ENCODE results near the gene DYRK1A.

DYRK1A gene

DNA sequence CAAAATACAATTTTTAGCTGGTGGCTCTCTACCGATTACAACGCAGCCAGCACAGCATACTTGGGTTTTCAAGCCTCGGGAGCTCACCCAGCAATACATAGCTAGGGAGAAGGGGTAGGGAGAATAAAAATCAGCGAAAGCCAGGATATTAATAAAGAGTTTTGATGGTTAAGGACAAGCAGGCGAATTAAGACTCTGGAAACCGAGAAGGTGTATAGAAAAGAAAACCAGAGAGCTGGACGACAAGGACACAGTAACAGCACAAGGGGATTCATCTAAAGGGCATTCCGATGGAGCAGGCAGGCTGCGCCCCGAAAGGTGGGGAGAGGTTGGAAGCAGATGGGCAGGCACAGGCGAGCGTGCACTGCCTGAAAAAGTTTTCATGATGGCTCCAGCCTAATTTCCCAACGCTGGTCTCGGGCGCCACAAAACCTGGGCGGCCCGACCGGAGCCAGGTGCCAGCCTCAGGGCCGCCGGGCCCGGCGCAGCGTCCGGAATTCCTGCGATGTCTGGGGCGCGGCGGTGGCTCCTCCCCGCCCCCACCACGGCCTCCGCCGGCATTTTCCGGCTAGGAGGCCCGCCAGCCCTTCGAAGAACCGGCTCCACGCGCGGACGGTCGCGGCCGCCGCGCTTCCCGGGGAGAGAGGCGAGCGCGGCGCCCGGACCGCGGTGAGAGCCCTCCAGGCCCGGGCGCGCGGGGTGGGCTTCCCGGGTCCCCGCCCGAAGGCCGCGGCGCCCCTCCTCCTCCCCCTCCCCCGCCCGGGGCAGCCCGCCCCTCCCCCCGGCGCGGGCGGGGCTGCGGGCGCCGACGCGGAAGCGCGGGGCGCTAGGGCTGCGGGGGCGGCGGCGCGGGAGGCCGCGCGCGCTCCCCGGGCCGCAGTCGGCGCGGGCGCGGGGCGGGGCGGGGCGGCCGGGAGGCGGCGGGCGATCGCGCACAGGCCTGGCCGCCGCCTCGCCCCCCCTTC is 774 bp upstream of the DYRK1A start:
- peak; percentile 82 for DNase-seq

GRCh38 chr21:37367336-37367702 is 746 bp downstream of the DYRK1A start:
- peak; percentile 66 for DNase-seq

DNA sequence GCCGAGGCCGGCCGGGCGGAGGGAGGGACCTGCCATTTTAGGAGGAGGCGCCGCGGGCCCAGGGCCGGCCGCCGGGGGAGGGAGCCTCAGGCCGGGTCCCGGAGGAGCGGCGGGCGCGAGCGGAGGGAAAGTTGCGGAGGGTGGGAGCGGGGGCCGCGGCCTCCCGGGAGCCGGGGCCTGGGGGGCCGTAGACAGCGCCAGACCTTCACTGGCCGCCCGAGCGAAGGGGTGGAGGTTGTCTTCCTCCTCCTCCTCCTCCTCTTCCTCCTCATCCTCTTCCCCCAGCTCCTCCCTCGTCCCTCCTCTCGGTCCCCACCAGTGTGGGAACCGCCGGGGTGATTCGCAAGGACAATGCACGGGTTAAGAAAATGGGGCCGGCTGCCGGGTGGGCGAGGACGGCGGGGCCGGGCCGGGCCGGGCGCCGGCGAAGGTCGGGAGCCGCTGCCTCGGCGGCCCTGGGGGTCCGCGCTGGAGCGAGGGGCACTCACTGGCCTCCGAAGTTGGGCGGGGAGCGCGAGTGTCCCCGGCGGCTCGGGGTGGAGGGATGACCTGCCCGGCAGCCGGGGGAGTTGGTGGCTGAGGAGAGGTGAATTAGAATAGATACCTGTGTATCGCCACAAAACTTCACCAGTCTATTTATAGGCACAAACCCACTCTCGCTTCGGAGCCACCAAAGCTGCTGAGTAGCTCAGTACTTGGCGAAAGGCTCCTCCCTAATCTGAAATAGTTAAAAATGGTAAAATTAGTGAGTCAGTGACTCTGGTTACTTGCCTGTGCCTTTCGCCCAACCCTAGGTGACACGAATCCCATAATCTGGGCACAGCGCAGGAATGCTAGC is 1.3 kb downstream of the DYRK1A start:
- DNase-seq, result peak; percentile 65

DNA sequence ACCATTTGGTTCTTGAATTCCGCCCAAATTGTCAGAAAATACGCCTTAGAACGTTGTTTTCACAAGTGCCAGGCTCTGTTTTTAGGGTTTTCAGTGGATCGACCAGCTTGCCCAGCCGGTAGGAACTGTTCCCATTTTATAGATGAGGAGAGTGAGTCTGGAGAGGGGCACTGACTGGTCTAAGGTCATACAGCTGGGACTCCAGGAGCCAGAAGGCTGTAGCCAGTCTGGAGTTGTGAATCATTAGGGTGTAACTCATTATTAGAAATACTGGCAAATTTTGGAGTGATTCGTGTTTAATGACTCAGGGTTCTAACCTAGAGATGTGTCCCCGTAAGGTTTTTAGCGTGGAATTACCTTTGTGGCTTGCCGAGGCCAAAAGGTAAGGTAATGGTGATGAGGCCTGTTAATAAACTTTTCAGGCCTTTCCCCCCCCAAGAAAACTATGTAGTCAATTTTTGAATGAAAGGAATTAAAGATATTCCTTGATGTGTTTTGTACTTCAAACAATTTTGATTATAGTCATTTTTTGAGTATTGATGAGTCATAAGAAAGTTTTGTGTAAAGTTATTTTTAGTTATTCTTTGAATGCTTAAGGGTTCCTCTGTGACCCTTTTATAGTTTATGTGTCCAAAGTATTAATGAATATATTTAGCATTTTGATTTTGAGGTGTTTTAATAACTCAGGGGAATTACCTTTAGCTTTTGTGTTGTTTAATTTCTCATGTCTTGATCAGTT is 2.1 kb downstream of the DYRK1A start:
- DNase-seq, result no peak

GRCh38 chr21:37369307-37369854 is 2.8 kb downstream of the DYRK1A start:
- DNase-seq, result no peak

GRCh38 chr21:37370152-37371040 is 3.8 kb downstream of the DYRK1A start:
- DNase-seq, result no peak

- DNase-seq, result no peak
Measured at GRCh38 chr21:37371041-37371397, 4.4 kb downstream of the DYRK1A start.

GRCh38 chr21:37372127-37372731 is 5.7 kb downstream of the DYRK1A start:
- no peak for DNase-seq

- no peak for DNase-seq
Measured at GRCh38 chr21:37372951-37373350, 6.4 kb downstream of the DYRK1A start.

- DNase-seq, result no peak
Measured at GRCh38 chr21:37373539-37373938, 7.0 kb downstream of the DYRK1A start.

DNA sequence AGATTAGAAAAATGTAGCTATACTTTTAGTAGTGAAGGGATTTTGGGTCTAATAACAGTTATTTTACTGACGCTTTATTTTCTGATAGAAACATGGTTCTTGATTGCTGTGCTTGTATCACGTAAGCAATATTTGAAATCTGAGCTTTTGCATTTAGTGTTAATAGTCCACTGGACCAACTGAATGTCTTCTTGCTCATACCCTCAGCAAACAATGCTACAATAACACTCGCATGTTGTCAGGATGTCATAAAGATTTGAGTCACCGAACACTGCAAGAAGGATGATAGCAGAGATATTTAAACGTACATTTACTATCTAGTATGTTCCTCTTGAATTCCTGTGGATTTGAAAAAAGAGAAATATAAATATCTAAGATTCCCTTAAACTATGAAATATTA is 7.5 kb downstream of the DYRK1A start:
- no peak for DNase-seq

DNA sequence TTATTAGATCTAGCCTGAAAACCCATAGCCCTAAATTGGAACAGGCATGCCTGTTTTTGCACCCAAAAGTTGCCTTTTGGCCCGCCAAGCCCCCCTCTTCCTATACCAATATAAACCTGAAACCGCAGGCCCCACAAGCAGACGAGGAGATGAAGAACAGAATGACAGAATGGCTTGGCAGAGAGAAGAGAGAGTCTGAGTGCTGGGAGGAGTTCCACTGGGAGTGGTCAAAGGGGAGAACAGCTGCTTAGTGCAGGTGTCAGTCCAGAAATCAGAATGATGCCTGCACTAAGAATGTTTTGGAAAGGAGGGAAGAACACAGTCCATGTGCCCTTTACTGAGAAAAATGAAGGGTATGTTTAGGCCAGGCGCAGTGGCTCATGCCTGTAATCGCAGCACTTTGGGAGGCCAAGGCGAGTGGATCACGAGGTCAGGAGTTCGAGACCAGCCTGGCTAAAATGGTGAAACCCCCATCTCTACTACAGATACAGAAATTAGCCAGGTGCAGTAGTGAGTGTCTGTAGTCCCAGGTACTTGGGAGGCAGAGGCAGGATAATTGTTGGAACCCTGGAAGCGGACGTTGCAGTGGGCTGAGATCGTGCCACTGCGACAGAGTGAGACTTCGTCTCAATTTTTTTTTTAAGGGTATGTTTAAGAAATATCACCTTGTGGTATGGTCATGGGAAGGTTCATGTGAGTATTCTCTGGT is 9.4 kb downstream of the DYRK1A start:
- no peak for DNase-seq

DNA sequence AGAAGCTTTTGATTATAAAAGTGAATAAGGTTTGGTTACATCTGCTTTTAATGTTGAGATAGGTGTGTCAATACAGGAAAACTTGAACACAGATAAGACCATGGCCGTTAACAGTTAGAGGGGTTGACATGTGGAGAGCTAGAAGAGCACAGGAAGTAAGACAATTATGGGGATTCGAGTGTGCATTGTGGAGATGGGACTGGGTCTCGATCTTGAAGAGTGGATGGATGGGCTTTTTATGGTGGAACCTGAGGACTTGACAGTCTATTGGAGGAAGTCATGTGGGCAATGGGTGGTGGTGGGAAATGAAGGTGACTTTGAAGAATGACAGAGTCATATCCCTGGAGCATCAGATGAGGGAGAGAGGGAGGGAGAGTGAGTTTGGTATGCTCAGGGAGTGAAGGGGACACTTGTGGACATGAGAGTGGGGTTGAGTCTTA is 12.1 kb downstream of the DYRK1A start:
- no peak for DNase-seq

GRCh38 chr21:37380349-37381323 is 14.1 kb downstream of the DYRK1A start:
- no peak for DNase-seq

DNA sequence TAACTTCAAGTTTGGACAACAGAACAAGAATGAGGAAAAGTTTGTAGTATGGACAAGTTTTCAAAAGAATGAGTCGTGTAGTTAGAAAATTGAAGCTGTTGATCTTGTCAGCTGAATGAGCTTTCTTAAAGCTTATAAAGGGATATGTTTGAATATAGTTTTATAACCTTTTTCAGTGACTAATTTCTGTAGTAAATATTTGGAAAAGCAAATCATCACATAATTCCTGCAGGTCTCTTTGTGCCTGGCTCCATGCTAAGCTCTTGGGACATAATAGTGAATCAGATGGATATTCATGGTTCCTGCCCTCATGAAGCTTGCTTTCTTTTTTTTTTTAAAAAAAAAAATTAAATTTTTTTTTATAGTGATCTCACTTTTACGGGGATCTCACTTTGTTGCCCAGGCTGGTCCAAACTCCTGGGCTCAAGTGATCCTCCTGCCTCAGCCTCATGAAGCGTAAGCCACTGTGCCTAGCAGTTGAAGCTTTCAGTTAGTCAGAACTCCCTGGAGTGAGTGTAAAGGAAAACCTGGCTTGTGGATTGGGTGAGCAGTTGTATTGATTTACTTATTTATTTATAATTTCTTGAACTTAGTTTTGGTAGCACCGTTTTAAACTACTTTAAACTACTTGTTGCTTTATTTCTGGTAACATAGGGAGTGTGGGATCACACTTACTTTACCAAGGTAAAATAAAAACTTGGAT is 15.5 kb downstream of the DYRK1A start:
- no peak for DNase-seq

GRCh38 chr21:37383086-37383485 is 16.5 kb downstream of the DYRK1A start:
- DNase-seq, result no peak

GRCh38 chr21:37383784-37384311 is 17.3 kb downstream of the DYRK1A start:
- DNase-seq, result no peak

- no peak for DNase-seq
Measured at GRCh38 chr21:37384416-37384815, 17.8 kb downstream of the DYRK1A start.

Data from activated CD8-positive, alpha-beta memory T cell treated with anti-CD3 and anti-CD28 coated beads, Interleukin-2, amount 50 U/mL, for 48 hours (primary cell).